Nephron (organoid): ENCODE measurements around the gene UBE2V1.

Experiments used
- H3K27ac Mint-ChIP-seq, 3 experiments: 2 replicates each; pipeline ENCODE4 v1.8.0; 2020; ENCODE audit warnings: mixed read lengths in 3 of 3, mild to moderate bottlenecking in 2 of 3, moderate library complexity in 1 of 3
- H3K27me3 Mint-ChIP-seq: 2 replicates; pipeline ENCODE4 v1.8.0; 2021; ENCODE audit warnings: low read depth, mild to moderate bottlenecking, moderate library complexity, mixed read lengths
- H3K36me3 Mint-ChIP-seq: 2 replicates; pipeline ENCODE4 v1.8.0; 2020; ENCODE audit warnings: low read depth, mixed read lengths
- H3K4me1 Mint-ChIP-seq: 2 replicates; pipeline ENCODE4 v1.8.0; 2020; ENCODE audit warnings: mixed read lengths
- H3K4me3 Mint-ChIP-seq, 3 experiments: 2 replicates each; pipeline ENCODE4 v1.8.0; 2020; ENCODE audit warnings: mild to moderate bottlenecking in 3 of 3, mixed read lengths in 3 of 3, moderate library complexity in 2 of 3
- H3K9me3 Mint-ChIP-seq: 2 replicates; pipeline ENCODE4 v1.8.0; 2020; ENCODE audit warnings: mixed read lengths
- CTCF ChIP-seq, 3 experiments: fragments of 200-600 bp; sonication (generic); IDR thresholded peaks; one replicate each; pipeline ENCODE4 v1.5.0; 2021; ENCODE audit warnings: antibody characterized with exemption in 3 of 3; ENCODE audit not compliant: unreplicated experiment in 3 of 3

The UBE2V1 gene

GRCh38 chr20:50121858-50122271 is 8.9 kb upstream of the UBE2V1 start:
- Mint-ChIP-seq H3K9me3 (no peaks in the 10 kb centered on the region), H3K4me3 (no peak overlapping the region), H3K27me3 (no peaks in the 10 kb centered on the region), H3K4me1 (peaks cover 11% of the 10 kb centered on the region), H3K27ac (peak overlapping the region in 1 of 3 experiments; percentile 43), H3K36me3 (peaks cover 43% of the 10 kb centered on the region)
- TF ChIP-seq CTCF (IDR thresholded peaks at IDR 0.05; ENCODE audit: unreplicated experiment in 3 of 3): no peak

GRCh38 chr20:50120935-50121693 is 8.2 kb upstream of the UBE2V1 start:
- no peak overlapping the region for H3K4me3 Mint-ChIP-seq
- H3K27me3 Mint-ChIP-seq: no peaks in the 10 kb centered on the region
- peaks cover 13% of the 10 kb centered on the region for H3K4me1 Mint-ChIP-seq

GRCh38 chr20:50118203-50118602 is 5.3 kb upstream of the UBE2V1 start:
- Mint-ChIP-seq H3K4me3 (no peak overlapping the region), H3K36me3 (peaks cover 9% of the 10 kb centered on the region), H3K9me3 (no peaks in the 10 kb centered on the region), H3K4me1 (peaks cover 35% of the 10 kb centered on the region), H3K27ac (no peak overlapping the region), H3K27me3 (no peaks in the 10 kb centered on the region)
- TF ChIP-seq CTCF (IDR thresholded peaks at IDR 0.05; ENCODE audit: unreplicated experiment in 3 of 3): no peak

More at GRCh38 chr20:50120935-50121693, 8.2 kb upstream of the UBE2V1 start:
- Mint-ChIP-seq H3K36me3 (peaks cover 36% of the 10 kb centered on the region), H3K27ac (peak overlapping the region in 2 of 3 experiments; percentile 42 to 74), H3K9me3 (no peaks in the 10 kb centered on the region)
- peak; percentile 56 to 71 (median 70) for TF ChIP-seq CTCF (IDR thresholded peaks at IDR 0.05; ENCODE audit: unreplicated experiment in 3 of 3)

- Mint-ChIP-seq H3K36me3 (no peaks in the 10 kb centered on the region), H3K9me3 (no peaks in the 10 kb centered on the region), H3K27me3 (no peaks in the 10 kb centered on the region), H3K27ac (peak overlapping the region; percentile 80 to 92 (median 85)), H3K4me3 (peak overlapping the region; percentile 82 to 100 (median 99)), H3K4me1 (peaks cover 44% of the 10 kb centered on the region)
- no peak for TF ChIP-seq CTCF (IDR thresholded peaks at IDR 0.05; ENCODE audit: unreplicated experiment in 3 of 3)
Observed at GRCh38 chr20:50116368-50116999, 3.5 kb upstream of the UBE2V1 start.

GRCh38 chr20:50115591-50116367 is 2.8 kb upstream of the UBE2V1 start:
- H3K4me3 Mint-ChIP-seq: peak overlapping the region; percentile 82 to 100 (median 99)
- peaks cover 2% of the 10 kb centered on the region for H3K36me3 Mint-ChIP-seq
- no peak for TF ChIP-seq CTCF (IDR thresholded peaks at IDR 0.05; ENCODE audit: unreplicated experiment in 3 of 3)
- no peaks in the 10 kb centered on the region for H3K9me3 Mint-ChIP-seq
- H3K27me3 Mint-ChIP-seq: no peaks in the 10 kb centered on the region
- peak overlapping the region; percentile 80 to 92 (median 85) for H3K27ac Mint-ChIP-seq
- H3K4me1 Mint-ChIP-seq: peaks cover 46% of the 10 kb centered on the region
